Fibroblast of upper back skin (primary cell): ENCODE results near the gene TMTC2.

ENCODE experiments used
- DNase-seq: peaks from one replicate; pipeline ENCODE4 v3.0.0-alpha.2; 2013

The TMTC2 gene

DNA sequence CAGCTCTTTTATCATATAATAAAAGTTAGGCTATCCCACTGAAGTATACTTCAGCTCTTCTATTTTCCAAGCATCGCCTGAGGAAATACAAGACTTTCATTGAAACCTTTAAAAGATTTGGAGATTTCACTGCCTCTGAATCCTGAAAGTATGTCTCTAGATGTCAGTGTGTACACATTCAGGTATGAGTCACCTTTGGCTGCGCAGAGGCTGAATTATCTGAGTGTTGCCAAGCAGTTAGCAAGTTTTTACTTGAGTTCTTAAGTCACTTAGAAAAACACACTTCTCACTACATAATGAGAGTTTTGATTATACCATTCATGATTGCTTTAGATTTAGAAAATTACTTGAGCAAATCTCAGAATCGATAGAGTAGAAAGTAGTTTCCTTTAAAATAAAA, 210.3 kb downstream of the TMTC2 start:
- peak; percentile 12 for DNase-seq

DNA sequence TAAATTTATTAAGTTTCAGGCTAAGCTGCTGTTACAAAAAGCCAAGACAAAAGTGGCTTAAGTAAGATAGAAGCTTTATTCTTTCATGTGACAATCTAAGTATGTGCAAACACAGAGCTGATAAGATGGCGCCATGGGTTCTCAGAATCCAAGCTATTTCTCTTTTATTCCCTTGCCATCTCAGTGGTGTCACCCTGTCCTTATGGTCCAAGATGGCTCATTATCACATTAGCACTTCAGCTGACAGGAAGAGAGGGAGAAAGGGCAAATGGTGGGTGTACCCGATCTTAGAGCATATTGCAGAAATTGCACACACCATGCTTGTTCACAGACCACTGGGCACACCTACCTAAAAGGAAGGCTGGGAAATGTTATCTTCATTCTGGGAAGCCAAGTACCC, 211.7 kb downstream of the TMTC2 start:
- DNase-seq: no peak

DNA sequence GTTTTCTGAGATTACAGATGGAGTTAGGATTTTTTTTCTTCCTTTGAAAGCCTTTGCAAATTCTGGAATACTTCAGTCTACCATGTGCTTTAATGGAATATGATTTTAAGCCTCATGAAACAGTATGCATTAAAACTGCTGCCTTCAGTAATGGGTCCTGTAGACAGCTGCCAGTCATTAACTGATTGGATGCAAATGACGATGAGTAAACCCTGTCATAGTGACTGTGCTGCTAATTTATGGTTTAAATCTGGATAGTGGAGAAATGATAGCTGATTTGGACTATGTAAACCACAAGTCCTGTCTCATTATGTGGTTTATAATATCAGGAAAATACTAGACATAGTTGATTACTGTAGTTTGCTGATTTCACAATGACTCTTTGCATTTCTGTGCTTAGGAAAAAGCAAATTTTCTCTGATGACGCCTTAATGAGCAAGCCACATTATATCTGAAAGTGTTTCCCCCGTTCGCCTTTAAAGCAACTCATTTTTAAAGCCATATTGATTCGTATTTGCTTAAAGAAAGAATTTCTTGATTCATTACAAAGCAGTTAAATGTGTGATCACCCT, 217.6 kb downstream of the TMTC2 start:
- peak; percentile 49 for DNase-seq

DNA sequence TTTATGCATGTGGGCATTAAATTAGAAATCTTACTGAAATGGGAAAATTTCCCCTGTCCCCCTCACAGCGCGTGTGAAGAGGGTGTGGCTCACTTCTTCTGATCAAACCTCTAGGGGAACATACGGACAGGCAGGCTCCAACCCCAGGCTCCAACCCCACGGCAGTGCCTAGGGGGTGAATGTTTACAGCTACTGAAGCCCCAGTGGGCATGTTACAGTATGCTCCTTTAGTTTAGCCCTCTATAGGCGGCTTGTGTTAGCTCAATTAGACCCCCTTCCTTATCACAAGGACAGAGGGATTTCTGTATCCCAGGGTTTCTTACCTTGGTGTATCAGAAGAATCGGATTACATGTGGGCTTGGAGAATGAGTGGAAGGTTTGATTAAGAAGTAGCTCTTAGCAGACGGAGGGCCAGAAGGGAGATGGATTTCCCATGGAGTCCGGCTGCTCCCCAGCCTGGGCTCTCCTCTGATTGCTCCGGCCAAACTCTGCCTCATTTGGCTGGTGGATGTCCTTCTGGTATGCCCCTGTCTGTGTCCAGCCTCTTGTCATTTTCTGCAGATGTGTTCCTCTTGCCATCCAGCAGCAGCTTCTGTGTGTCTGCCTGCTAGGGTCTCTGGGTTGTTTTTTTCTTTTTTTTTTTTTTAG, 223.7 kb downstream of the TMTC2 start:
- DNase-seq: no peak

DNA sequence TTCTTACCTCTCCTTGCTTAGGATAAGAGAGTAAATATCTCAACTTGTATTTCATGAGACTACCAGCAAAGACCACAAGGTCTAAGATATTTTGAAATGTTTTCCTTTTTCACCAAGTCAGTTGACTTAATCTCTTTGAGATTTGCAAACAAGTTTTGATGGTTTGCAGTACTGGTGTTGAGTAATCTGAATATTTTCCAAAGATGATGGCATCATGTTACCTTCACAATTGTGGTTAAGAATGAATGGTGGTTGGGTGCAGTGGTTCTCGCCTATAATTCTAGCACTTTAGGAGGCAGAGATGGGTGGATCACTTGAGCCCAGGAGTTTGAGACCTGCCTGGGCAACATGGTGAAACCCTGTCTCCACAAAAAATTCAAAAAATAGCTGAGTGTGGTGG, 225.7 kb downstream of the TMTC2 start:
- DNase-seq: peak; percentile 18

DNA sequence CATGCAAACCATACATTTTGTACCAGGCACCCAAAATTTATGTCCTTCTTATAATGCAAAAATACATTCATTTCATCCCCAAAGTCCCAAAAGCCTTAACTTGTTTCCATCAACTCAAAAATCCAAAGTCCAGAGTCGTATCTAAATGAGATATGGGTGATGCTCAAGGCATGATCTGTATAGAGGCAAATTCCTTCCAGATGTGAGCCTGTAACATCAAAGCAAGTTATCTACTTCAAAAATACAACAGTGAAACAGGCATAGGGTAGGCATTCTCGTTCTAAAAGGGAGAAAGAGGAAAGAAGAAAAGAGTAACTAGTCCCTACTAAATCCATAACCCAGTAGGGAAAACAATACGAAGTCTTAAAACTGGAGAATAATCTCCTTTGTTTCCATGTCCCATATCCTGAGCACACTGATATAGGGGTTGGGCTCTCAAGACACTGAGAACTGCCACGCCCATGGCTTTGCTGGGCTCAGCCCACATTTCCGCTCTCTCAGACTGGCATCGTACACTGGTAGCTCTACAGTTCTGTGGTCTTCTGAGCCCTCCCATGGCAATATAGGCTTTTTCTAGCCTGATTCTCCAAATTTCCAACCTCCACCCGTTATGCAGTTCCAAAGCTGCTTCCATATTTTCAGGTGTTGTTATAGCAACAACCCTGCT, 232.8 kb downstream of the TMTC2 start:
- no peak for DNase-seq

DNA sequence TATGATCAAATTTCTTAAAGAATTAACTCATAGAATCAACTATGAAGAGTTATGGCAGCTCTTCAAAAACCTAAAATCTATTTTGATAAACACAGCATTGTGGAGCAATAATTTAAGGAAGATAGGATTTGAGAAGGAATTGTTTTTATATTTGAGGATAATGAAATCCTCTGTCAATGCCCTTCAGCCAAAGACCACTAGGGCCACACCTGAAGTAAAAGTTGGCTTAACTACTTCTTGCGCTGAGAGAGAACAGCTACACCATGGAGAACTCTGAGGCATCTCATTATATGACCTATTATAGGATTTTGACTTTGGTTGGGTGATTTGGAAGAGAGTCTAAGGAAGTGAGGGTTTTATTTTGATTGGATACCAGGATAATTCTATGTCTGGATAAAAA, 237.2 kb downstream of the TMTC2 start:
- no peak for DNase-seq

DNA sequence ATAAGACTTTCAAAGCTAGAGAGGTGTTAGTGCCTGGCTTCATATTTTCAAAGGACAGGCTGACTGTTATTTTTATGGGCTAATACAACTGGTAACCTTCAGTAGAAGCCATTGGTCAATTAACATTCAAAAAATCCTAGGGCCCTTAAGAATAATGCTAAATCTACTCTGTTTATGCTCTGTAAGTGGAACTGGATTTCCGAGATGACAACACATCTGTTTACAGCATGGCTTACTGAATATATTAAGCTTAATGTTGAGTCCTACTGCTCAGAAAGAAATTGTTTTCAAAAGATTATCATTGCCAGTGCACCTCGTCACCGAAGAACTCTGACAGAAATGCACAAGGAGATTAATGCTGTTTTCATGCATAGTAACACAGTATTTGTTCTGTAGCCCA, 239.9 kb downstream of the TMTC2 start:
- no peak for DNase-seq

DNA sequence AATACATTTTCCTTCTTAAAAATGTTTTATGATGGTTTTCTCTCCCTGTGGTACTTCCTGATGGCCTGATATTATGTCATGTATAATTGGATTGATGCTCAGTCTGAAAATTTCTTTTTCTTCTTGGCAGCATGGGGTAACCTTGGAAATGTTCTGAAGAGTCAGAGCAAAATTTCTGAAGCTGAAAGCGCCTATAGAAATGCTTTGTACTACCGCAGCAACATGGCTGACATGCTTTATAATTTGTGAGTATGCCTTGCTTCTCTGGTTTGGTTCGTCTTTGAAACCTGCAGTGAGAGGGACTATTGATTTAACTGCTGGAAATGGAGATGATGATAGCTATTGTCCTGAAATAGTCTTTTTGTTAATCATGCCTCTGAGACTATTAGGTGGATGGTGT, 243.6 kb downstream of the TMTC2 start:
- no peak for DNase-seq

DNA sequence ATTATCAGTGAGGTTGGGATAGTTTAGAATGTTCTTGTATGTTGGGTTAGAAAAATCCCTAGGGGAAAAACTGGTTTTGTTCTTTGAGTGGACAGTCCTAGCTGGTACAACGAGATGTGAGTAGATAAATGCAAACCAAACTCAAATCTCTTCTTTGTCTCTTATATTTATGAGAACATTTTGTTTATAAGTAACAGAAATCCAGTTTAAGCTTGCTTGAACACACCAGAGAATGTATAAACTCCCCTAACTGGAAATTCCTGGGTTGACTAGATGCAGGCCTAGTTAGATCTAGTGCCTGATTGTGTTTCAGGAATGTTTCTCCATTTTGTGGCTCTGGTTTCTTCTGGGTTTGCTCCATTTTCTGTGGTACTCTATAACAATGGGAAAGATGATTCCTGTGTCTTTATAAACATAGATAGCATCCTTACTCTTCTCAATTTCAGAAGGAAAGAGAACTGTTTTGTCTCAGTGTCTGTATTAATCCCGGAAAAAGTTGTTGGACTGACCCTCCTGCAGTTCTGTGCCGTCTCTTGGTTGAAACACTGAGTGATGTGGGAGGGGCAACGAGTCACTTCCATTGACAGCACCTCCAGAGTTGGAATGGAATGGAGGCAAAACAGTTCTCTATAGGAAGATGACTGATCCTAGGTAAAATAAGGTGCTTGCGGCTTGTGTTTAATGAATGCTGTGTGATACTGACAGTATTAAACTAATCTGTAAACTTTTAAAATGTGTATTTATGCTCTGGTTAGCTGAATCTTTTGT, 244.8 kb downstream of the TMTC2 start:
- no peak for DNase-seq

DNA sequence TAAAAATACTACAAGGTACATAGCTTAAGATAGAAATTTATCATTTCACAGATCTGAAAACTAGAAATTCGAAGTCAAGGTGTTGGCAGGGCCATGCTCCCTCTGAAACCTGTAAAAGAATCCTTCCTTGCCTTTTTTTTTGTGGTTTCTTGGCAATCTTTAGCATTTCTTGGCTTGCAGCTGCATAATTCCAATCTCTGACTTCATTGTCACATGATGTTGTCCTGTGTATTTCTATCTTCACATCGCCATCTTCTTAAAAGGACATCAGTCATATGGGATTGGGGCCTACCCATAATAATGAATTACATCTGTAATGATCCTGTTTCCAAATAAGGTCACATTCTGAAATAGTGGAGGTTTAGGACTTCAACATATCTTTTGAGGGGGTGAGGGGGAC, 250.4 kb downstream of the TMTC2 start:
- DNase-seq: peak; percentile 14

DNA sequence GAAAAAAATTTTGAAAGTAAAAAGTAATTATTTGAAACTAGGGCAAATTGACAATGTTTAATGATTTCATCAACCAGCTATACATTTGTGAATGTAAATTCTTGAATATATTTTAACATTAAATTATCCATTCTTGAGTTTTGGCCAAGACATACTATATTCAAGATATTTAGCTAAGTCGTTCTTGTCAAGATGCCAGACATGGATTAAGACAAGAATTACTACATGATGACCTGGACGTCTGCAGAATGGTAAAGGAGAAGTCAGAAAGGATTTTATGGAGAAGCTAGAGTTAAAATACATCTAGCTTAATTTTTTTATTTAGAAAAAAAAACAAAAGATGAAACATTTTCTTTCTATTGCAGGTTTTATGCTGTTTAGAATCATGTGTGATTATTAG, 255.8 kb downstream of the TMTC2 start:
- DNase-seq: peak; percentile 58

DNA sequence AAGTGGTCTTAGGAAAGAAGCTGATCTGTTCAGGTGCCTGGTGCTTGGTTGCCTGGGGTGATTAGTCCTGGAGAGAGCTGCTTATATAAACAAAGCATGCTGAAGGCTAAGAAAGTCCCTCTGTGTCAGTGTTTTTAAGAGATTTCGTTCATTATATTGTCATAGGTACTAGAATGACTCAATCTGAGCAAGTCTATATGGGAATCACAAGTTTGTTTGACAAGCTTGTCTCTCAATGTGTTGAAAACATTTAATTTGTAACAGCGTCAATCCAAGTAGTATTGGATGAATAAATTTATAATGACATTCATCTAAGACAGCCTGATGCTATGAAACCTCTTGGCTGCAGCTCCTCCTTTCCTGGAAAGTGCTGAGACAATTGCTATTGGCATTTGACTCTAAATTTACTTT, 256.3 kb downstream of the TMTC2 start:
- DNase-seq: no peak

DNA sequence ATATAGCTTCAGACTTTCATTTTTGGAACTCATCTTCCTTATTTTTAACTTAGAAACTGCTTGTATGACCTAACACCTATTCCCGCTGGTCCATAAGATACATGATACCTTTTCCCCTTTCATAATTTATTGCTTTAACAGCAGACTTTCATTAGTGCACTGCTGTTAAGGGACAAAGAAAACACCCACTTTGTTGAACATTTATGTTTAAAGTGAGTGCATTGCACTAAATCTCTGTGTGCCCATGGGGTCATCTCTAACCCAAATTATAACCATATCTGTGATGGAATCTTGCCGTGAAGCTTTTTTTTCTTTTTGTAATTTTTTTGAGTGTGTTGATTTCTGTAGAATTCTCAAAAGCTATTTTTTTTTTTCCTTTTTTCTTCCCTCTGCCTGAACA, 261.8 kb downstream of the TMTC2 start:
- DNase-seq: no peak

DNA sequence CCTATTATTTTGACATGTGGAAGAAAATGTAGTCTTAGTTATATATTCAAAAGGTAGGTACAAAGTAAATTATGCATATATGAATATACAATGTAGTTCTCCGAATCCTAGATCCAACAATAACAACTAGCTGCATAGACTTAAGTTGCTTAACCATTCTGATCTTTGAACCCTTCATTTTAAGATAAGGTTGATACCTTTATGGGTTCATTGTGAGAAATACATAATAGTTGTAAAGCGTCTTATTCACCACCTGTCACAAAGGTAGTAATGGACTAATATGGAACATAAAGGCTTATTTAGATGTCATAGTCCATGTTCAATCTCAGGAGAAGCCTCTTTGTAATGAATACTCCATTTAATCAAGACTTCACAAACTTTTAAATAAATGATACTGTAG, 263.6 kb downstream of the TMTC2 start:
- DNase-seq: no peak

DNA sequence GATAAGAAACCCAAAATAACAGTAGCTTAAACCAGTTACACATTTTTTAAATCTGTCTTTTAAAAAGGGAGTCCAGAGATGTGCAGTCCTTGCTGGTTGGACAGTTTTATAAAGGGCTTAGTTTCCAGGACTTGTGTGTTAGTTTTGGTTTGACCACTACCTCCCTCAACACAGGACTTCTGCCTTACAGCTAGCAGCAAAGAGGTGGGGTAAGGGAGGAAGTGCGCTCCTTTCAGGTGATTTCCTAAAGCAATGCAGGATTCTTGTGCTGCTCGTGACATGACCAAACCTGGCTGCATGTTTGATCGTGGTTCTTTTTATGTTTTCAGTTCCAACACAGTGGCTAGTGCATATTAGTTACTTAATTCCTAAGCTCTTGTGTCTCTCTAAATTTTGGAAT, 266.2 kb downstream of the TMTC2 start:
- DNase-seq: no peak

DNA sequence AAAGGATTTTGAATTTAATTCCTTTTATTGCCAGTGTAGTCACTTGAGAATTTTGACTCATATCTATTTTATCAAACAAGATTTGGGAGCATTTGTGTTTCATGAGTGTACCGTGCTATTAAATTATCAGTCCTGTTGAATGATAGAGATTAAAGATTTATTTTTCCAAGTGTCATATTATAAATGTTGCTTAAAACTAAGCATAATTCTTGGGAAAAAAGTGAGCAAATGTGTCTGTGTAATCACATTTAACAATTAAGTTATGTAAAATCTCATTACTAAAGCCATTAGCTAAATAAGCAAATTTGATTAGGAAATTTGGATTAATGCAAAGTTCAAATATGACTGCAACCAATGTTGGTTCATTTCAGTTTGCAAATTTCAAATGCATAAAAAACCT, 266.7 kb downstream of the TMTC2 start:
- no peak for DNase-seq

DNA sequence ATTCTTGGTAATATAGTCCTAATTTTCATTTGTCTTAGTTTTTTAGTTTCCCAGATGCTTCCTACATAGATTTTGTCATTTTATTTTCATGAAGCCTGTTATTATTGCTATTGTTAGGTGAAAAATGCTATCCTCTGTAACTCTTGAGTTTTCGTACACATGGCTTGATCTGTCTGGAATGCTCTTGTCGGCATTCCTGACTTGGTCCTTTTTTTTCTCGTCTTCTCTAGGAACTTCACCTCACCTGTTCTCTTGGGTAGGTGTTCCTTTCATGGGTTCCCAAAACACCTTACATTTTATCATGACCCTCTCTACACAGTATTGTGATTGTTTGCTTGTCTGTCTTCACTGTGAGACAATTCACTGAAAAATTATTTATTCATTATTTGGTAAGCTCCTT, 267.4 kb downstream of the TMTC2 start:
- no peak for DNase-seq

DNA sequence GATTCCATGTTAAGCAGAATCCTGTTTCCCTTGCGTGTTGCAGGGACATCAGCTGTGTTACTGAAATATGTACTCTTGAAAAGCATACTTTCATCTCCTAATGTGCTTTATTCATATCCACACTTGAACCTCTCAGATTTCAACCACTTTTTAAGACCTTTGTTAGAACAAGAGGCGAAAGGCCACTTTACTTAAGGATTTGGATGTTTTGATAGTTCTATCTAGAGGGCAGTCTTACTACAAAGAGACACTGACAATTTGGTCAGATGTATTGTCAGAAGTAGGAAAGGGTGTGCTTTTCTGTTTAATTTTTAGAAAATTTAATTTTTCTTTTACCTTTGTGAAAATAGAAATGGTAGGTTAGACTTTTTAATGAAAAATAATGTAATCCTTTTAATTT, 267.9 kb downstream of the TMTC2 start:
- no peak for DNase-seq

DNA sequence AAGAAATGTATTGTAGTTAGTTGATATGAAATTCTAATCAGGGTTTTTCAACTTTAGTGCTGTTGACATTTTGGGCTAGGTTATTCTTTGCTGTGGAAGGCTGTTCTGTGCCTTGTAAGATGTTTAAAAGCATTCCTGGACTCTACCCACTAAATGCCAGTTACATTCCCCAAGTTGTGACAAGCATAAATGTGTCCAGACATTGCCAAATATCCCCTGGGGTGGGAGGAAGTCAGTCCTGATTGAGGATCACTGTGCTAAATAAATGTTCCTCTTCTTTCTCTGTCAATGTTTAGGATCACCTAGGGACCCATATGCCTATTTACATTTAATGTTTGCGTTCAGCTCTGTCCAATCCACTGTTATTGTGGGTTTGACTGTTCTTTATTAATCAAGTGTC, 268.3 kb downstream of the TMTC2 start:
- no peak for DNase-seq

DNA sequence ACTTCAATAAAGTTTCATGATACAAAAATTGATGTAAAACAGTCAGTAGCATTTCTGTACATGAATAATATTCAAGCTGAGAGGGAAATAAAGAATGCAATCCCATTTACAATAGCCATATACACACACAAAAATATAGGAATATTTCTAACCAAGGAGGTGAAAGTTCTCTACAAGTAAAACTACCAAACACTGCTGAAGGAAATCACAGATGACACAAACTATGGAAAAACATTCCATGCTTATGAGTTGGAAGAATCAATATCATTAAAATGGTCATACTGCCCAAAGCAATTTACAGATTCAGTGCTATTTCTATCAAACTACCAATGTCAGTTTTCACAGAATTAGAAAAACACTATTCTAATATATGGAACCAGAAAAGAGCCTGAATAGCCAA, 272.3 kb downstream of the TMTC2 start:
- DNase-seq: no peak

DNA sequence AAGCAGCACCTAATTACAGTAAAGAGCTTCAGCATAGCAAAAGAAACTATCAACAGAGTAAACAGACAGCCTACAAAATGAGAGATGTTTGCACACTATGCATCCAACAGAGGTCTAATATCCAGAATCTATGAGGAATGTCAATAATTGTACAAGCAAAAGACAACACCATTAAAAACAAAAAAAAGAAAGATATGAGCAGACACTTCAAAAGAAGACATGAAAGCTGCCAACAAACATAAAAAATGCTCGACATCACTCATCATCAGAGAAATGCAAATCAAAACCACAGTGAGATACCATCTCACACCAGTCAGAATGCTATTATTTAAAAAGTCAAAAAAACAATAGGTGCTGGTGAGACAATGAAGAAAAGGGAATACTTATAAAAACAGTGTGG, 273.1 kb downstream of the TMTC2 start:
- no peak for DNase-seq

DNA sequence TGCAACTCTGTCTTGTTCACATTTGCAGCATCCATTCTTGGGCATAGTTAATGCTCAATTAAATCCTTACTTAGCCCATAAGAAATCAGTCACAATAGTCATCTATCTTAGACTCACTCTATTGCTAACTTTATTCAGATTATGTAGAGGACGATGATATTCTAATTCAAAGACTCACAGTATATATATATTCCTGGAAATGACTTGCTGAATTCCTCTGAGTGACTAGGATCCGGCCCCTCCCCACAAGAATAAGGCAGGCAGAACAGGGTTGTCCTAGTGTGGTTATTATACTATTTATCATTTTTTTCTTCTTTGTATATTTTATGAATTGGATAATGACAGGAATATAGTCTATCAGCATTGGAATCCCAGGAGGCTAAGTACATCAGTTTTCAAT, 275.1 kb downstream of the TMTC2 start:
- DNase-seq: no peak

DNA sequence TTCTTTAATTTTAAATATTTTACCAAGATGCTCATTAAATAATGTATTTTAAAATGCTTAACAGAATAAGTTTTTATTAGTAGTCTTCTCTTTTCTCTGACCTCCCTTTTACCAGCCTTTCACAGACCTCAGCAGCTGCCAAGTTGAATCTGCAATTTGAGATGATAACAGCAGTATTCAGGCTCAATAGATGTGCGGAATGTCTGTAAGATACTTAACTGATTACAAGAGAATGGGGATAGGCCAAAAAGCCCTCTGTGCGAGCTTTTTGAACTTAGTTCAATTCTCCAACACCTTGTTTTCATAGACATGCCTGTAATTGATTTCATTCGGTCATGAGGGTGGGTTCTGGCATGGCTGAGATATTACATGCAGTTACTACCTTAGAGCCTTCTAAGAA, 277.2 kb downstream of the TMTC2 start:
- DNase-seq: no peak
